Breast epithelium (tissue), 3 donors: ENCODE measurements around the gene SERHL2.
A peak's percentile ranks its signal among the peaks of the same experiment; 100 is the strongest.

ENCODE experiments used
- POLR2A ChIP-seq: fragments of 450-650 bp; IDR thresholded peaks from one replicate; pipeline ENCODE4 v1.6.1; 2016; ENCODE audit warnings: antibody characterized with exemption, mild to moderate bottlenecking, moderate library complexity
- POLR2AphosphoS5 ChIP-seq, 3 donors: sonication (generic); formaldehyde crosslinking; IDR thresholded peaks; one replicate each; pipeline ENCODE4 v1.6.1; 2017; ENCODE audit warnings: antibody characterized with exemption in 3 of 3
- TF ChIP-seq, protein P1 (sequence below), 3 donors: fragments of 450-650 bp; IDR thresholded peaks; one replicate each; pipeline ENCODE4 v1.5.1; 2016 to 2017; ENCODE audit warnings: antibody characterized with exemption in 3 of 3, mild to moderate bottlenecking in 3 of 3, moderate library complexity in 3 of 3

DNA sequence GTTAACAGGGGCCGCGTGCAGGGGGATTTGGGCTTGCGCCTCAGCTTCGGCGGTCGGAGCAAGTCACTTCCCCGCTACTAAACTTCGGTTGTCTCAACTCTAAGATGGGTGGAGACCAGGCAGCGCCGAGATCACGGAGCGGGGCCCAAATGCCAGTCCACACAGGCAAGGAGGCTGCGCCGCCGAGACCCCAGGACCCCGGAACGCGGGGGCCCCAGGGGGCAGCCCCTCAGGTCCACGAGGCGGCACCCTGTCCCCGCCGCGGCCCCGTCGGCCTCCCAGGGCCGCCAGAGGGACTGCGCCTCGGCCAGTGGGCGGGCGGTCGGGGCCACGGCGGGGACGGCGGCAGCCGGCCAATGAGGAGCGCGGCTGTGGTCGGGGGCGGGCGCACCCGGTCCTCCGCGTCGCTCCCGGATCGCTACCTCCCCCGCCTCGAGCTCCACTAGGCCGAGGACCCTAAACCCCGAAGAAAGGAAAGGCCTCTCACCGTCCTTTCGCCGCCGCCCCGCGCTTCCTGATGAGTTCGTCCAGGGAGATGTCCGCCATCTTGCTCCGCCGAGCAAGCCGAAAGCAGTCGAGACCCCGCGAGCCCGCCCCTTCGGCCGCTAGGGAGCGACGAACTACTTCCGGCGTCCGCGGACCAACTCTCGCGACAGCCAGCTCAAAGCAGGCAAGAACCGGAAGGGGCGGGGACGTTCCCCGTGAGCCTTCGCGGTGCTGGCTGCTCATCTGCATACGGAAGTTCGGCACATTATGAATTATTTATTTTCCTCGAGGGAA, 60.7 kb downstream of the SERHL2 start, which contains the start of gene POLDIP3:
- TF ChIP-seq, protein P1, sequence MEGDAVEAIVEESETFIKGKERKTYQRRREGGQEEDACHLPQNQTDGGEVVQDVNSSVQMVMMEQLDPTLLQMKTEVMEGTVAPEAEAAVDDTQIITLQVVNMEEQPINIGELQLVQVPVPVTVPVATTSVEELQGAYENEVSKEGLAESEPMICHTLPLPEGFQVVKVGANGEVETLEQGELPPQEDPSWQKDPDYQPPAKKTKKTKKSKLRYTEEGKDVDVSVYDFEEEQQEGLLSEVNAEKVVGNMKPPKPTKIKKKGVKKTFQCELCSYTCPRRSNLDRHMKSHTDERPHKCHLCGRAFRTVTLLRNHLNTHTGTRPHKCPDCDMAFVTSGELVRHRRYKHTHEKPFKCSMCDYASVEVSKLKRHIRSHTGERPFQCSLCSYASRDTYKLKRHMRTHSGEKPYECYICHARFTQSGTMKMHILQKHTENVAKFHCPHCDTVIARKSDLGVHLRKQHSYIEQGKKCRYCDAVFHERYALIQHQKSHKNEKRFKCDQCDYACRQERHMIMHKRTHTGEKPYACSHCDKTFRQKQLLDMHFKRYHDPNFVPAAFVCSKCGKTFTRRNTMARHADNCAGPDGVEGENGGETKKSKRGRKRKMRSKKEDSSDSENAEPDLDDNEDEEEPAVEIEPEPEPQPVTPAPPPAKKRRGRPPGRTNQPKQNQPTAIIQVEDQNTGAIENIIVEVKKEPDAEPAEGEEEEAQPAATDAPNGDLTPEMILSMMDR (IDR thresholded peaks at IDR 0.05) = peak; percentile 24 to 59 (median 40)
- peak; percentile 59 for TF ChIP-seq POLR2A
- peak in 2 of 3 donors; percentile 62 to 85 for TF ChIP-seq POLR2AphosphoS5 (IDR thresholded peaks at IDR 0.05)
